Measurements from ENCODE around the gene NLGN3. TPM values are rescaled to one million over a fixed set of nuclear protein-coding genes. Genes with fewer than 3 reads are reported as not detected.

NLGN3 gene
- total RNA-seq, 1 experiment from 2014 or later: 0.28 TPM

- ATAC-seq: peak; percentile 97
- ChIA-PET CTCF (no interaction called here), POLR2A (no interaction called here)
- peak within 1 kb of the TSS; percentile 57 to 74 for H3K4me3 ChIP-seq (ENCODE audit: low read depth in 2 of 2, low read length in 2 of 2)
- DNase-seq (ENCODE audit: low read depth, low spot score): peak; percentile 47
- no peaks in the 10 kb centered on the region for H3K36me3 ChIP-seq (ENCODE audit: control insufficient read depth, insufficient read depth, low read length)
- peak within 1 kb of the TSS; percentile 73 for H3K27ac ChIP-seq (ENCODE audit: low read length)
- H3K9me3 ChIP-seq (ENCODE audit: control insufficient read depth, insufficient read depth, low read depth, low read length): no peaks in the 10 kb centered on the region
- no TSS peak for BruUV-seq (replicated peaks)
- in situ Hi-C loops (cut with HindIII; ENCODE audit: low pct_unique_long_range_greater_than_20kb, low sequenced_read_pairs) (no loop called here), intact Hi-C loops (cut with micrococcal nuclease; ENCODE audit: unreplicated experiment) (loop anchor here (5.0 kb wide), 1 partner anchor 82 kb away; no protein-coding TSS in a partner anchor)
- TF ChIP-seq POLR2AphosphoS5 (IDR thresholded peaks at IDR 0.05; ENCODE audit: low read depth, low read length) (0 out of 2 replicates have a peak, but pooled peaks have one; percentile 26), SIN3A (IDR thresholded peaks at IDR 0.05; ENCODE audit: borderline replicate concordance, insufficient read depth, low read depth, low read length) (no peak)
- peaks cover 4% of the 10 kb centered on the region for H3K27me3 ChIP-seq (ENCODE audit: control insufficient read depth, insufficient read depth, low read length)
- H3K4me1 ChIP-seq (ENCODE audit: control insufficient read depth, insufficient read depth, low read length): no peaks in the 10 kb centered on the region; the same call in 1 of the 2 replicates
Observed at GRCh38 chrX:71095555-71095980, 49.1 kb upstream of the NLGN3 start, which contains the start of gene FOXO4. FOXO4 (plus strand) TSS chrX:71095851; CDS start chrX:71096529, 678 bp downstream.

GRCh38 chrX:71095981-71096759 lies 48.5 kb upstream of the NLGN3 start:
- TF ChIP-seq CTCF (IDR thresholded peaks at IDR 0.05) (no peak), TCF7L2 (IDR thresholded peaks at IDR 0.05; ENCODE audit: low read depth, low read length) (no peak), SIN3A (IDR thresholded peaks at IDR 0.05; ENCODE audit: borderline replicate concordance, insufficient read depth, low read depth, low read length) (no peak), POLR2AphosphoS5 (IDR thresholded peaks at IDR 0.05; ENCODE audit: low read depth, low read length) (no peak)
- TF ChIP-seq, protein P1, sequence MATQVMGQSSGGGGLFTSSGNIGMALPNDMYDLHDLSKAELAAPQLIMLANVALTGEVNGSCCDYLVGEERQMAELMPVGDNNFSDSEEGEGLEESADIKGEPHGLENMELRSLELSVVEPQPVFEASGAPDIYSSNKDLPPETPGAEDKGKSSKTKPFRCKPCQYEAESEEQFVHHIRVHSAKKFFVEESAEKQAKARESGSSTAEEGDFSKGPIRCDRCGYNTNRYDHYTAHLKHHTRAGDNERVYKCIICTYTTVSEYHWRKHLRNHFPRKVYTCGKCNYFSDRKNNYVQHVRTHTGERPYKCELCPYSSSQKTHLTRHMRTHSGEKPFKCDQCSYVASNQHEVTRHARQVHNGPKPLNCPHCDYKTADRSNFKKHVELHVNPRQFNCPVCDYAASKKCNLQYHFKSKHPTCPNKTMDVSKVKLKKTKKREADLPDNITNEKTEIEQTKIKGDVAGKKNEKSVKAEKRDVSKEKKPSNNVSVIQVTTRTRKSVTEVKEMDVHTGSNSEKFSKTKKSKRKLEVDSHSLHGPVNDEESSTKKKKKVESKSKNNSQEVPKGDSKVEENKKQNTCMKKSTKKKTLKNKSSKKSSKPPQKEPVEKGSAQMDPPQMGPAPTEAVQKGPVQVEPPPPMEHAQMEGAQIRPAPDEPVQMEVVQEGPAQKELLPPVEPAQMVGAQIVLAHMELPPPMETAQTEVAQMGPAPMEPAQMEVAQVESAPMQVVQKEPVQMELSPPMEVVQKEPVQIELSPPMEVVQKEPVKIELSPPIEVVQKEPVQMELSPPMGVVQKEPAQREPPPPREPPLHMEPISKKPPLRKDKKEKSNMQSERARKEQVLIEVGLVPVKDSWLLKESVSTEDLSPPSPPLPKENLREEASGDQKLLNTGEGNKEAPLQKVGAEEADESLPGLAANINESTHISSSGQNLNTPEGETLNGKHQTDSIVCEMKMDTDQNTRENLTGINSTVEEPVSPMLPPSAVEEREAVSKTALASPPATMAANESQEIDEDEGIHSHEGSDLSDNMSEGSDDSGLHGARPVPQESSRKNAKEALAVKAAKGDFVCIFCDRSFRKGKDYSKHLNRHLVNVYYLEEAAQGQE (IDR thresholded peaks at IDR 0.05; ENCODE audit: insufficient read depth in 1 of 2, low read depth in 2 of 2, low read length in 1 of 2): no peak
- Histone ChIP-seq H3K4me1 (ENCODE audit: control insufficient read depth, insufficient read depth, low read length) (no peaks in the 10 kb centered on the region; the same call in 1 of the 2 replicates), H3K36me3 (ENCODE audit: control insufficient read depth, insufficient read depth, low read length) (no peaks in the 10 kb centered on the region), H3K27ac (ENCODE audit: low read length) (no peak overlapping the region), H3K4me3 (ENCODE audit: low read depth in 2 of 2, low read length in 2 of 2) (peak overlapping the region; percentile 57 to 74), H3K9me3 (ENCODE audit: control insufficient read depth, insufficient read depth, low read depth, low read length) (no peaks in the 10 kb centered on the region), H3K27me3 (ENCODE audit: control insufficient read depth, insufficient read depth, low read length) (peaks cover 4% of the 10 kb centered on the region)
- POLR2A ChIA-PET: no interaction called here
- no peak for DNase-seq (ENCODE audit: low read depth, low spot score)
- no TSS peak for BruUV-seq (replicated peaks)
- intact Hi-C loops (cut with micrococcal nuclease; ENCODE audit: unreplicated experiment) (loop anchor here (5.0 kb wide), 1 partner anchor 81 kb away; no protein-coding TSS in a partner anchor), in situ Hi-C loops (cut with HindIII; ENCODE audit: low pct_unique_long_range_greater_than_20kb, low sequenced_read_pairs) (no loop called here)
- peak; percentile 66 for ATAC-seq
- CTCF ChIA-PET: no interaction called here

GRCh38 chrX:71096760-71097032 lies 47.9 kb upstream of the NLGN3 start:
- Histone ChIP-seq H3K4me3 (ENCODE audit: low read depth in 2 of 2, low read length in 2 of 2) (peak overlapping the region; percentile 57 to 74), H3K36me3 (ENCODE audit: control insufficient read depth, insufficient read depth, low read length) (no peaks in the 10 kb centered on the region), H3K27me3 (ENCODE audit: control insufficient read depth, insufficient read depth, low read length) (peaks cover 4% of the 10 kb centered on the region), H3K4me1 (ENCODE audit: control insufficient read depth, insufficient read depth, low read length) (no peaks in the 10 kb centered on the region; the same call in 1 of the 2 replicates), H3K27ac (ENCODE audit: low read length) (no peak overlapping the region), H3K9me3 (ENCODE audit: control insufficient read depth, insufficient read depth, low read depth, low read length) (no peaks in the 10 kb centered on the region)
- ChIA-PET POLR2A (no interaction called here), CTCF (no interaction called here)
- TF ChIP-seq TCF7L2 (IDR thresholded peaks at IDR 0.05; ENCODE audit: low read depth, low read length) (no peak), POLR2AphosphoS5 (IDR thresholded peaks at IDR 0.05; ENCODE audit: low read depth, low read length) (no peak), CTCF (IDR thresholded peaks at IDR 0.05) (no peak)
- DNase-seq (ENCODE audit: low read depth, low spot score) (no peak), ATAC-seq (no peak)
- intact Hi-C loops (cut with micrococcal nuclease; ENCODE audit: unreplicated experiment) (loop anchor here (5.0 kb wide), 1 partner anchor 81 kb away; no protein-coding TSS in a partner anchor), in situ Hi-C loops (cut with HindIII; ENCODE audit: low pct_unique_long_range_greater_than_20kb, low sequenced_read_pairs) (no loop called here)
- BruUV-seq (replicated peaks): no TSS peak

Data from Panc1 (cell line).